Neural progenitor cell (in vitro differentiated cells): ENCODE data around the gene CASP3. TPM values are rescaled to one million over a fixed set of nuclear protein-coding genes. Genes with fewer than 3 reads are reported as not detected.

Source experiments
- DNase-seq: peaks from one replicate; pipeline ENCODE4 v3.0.0-alpha.2; 2016; ENCODE audit warnings: low spot score
- H2AFZ ChIP-seq: fragments of 200-600 bp; sonication (generic); replicated peaks from 2 replicates; pipeline ENCODE4 v1.6.1; 2016; ENCODE audit warnings: antibody characterized with exemption
- H3F3A ChIP-seq: fragments of 200-600 bp; sonication (generic); 2 replicates; pipeline ENCODE4 v1.6.1; 2016; ENCODE audit warnings: antibody characterized with exemption, low read depth
- H3K27ac ChIP-seq: fragments of 200-600 bp; sonication (generic); 2 replicates; pipeline ENCODE4 v1.5.1; 2016; ENCODE audit warnings: mild to moderate bottlenecking
- H3K27me3 ChIP-seq: fragments of 200-600 bp; sonication (generic); 2 replicates; pipeline ENCODE4 v1.6.1; 2016; ENCODE audit warnings: mild to moderate bottlenecking, moderate library complexity
- H3K36me3 ChIP-seq: fragments of 200-600 bp; sonication (generic); 2 replicates; pipeline ENCODE4 v1.5.1; 2016
- H3K4me1 ChIP-seq: fragments of 200-600 bp; sonication (generic); 2 replicates; pipeline ENCODE4 v1.6.1; 2016; ENCODE audit warnings: mixed run types
- H3K4me2 ChIP-seq: fragments of 200-600 bp; sonication (generic); 2 replicates; pipeline ENCODE4 v1.6.1; 2016
- H3K4me3 ChIP-seq: fragments of 200-600 bp; sonication (generic); 2 replicates; pipeline ENCODE4 v1.5.1; 2016
- H3K79me2 ChIP-seq: fragments of 200-600 bp; sonication (generic); 2 replicates; pipeline ENCODE4 v1.6.1; 2016; ENCODE audit warnings: low read depth
- H3K9ac ChIP-seq: fragments of 200-600 bp; sonication (generic); 2 replicates; pipeline ENCODE4 v1.6.1; 2016
- H3K9me3 ChIP-seq: fragments of 200-600 bp; sonication (generic); 2 replicates; pipeline ENCODE4 v1.5.1; 2016; ENCODE audit warnings: low read depth
- H4K20me1 ChIP-seq: fragments of 200-600 bp; sonication (generic); 2 replicates; pipeline ENCODE4 v1.6.1; 2016; ENCODE audit warnings: low read depth
- H3K27ac Mint-ChIP-seq: 3 replicates; pipeline ENCODE4 v1.8.0; 2021; ENCODE audit warnings: mixed read lengths
- H3K27me3 Mint-ChIP-seq: 2 replicates; pipeline ENCODE4 v1.8.0; 2022; ENCODE audit warnings: low read depth, mild to moderate bottlenecking, inconsistent platforms, moderate library complexity, mixed read lengths; ENCODE audit not compliant: insufficient read depth
- H3K36me3 Mint-ChIP-seq: 3 replicates; pipeline ENCODE4 v1.8.0; 2021; ENCODE audit warnings: mixed read lengths
- H3K4me1 Mint-ChIP-seq: 3 replicates; pipeline ENCODE4 v1.8.0; 2021; ENCODE audit warnings: mixed read lengths
- H3K4me3 Mint-ChIP-seq: 3 replicates; pipeline ENCODE4 v1.8.0; 2021; ENCODE audit warnings: mild to moderate bottlenecking, moderate library complexity, mixed read lengths
- H3K9me3 Mint-ChIP-seq: 3 replicates; pipeline ENCODE4 v1.8.0; 2020; ENCODE audit warnings: mixed read lengths
- EZH2 ChIP-seq: fragments of 200-600 bp; sonication (generic); IDR thresholded peaks from 2 replicates; pipeline ENCODE4 v1.6.1; 2017; ENCODE audit warnings: antibody characterized with exemption, mild to moderate bottlenecking, moderate library complexity
- EZH2phosphoT487 ChIP-seq: fragments of 200-600 bp; sonication (generic); IDR thresholded peaks from 2 replicates; pipeline ENCODE4 v1.6.1; 2017; ENCODE audit warnings: antibody characterized with exemption
- total RNA-seq: library from RNA; depleted of rRNA; stranded (reverse); fragments of >200 nt; gene quantifications from 2 replicates; pipeline ENCODE4 v1.2.3, GENCODE V29; 2015; ENCODE audit warnings: low replicate concordance
- TF ChIP-seq, protein P1 (sequence below): fragments of 200-600 bp; sonication (generic); IDR thresholded peaks from 2 replicates; pipeline ENCODE4 v1.5.1; 2017; ENCODE audit warnings: antibody characterized with exemption, mild to moderate bottlenecking

Gene CASP3
- total RNA-seq, 1 donor from 2014 or later = 69.8 TPM

DNA sequence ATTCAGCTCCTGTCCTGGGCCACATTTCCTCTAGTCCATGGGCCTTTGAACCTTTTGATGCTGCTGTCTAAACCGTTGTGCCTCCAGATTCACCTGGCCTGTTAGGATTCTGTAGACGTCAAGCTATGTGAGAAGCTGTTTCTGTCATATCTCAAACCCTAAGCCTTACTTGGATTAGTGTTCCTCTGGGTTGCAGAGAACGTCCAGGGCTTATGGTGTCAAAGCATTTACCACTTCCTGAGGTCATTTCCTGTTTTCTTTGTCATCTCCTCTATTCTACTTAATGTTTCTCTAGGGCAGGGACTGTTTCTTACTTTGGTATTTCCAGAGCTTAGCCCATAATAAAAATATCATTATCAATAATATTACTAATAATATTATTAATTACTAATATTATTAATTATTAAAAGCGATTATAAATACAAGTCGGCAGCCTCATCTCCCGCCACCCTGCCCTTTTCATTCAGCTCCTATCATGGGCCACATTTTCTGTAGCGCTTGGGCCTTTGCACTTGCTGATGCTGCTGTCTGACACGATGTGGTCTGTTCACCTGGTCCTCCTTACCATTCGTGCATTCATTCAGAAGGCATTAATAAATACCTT, 19.4 kb upstream of the CASP3 start:
- H3K9me3 ChIP-seq = no peaks in the 10 kb centered on the region

DNA sequence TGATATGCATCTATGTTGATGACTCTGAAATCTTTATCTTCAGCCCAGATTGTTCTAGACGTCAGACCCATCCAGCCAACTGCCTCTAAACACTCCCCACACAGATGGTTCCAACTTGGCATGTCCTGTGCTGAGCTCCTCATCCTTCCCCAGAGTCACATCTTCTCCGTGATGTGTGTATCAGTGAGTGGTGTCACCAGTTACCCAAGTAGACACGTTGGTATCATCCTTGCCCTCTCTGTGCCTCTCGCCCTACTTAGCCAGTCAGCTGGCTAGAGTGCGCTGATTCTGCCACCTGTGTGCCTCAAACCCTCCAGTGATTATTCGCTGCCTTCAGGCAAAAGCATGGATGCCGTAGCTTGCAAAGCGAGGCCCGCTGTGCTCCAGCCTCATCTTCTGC, 18.8 kb upstream of the CASP3 start:
- no peak for TF ChIP-seq EZH2phosphoT487
- TF ChIP-seq EZH2 = no peak
- TF ChIP-seq, protein P1, sequence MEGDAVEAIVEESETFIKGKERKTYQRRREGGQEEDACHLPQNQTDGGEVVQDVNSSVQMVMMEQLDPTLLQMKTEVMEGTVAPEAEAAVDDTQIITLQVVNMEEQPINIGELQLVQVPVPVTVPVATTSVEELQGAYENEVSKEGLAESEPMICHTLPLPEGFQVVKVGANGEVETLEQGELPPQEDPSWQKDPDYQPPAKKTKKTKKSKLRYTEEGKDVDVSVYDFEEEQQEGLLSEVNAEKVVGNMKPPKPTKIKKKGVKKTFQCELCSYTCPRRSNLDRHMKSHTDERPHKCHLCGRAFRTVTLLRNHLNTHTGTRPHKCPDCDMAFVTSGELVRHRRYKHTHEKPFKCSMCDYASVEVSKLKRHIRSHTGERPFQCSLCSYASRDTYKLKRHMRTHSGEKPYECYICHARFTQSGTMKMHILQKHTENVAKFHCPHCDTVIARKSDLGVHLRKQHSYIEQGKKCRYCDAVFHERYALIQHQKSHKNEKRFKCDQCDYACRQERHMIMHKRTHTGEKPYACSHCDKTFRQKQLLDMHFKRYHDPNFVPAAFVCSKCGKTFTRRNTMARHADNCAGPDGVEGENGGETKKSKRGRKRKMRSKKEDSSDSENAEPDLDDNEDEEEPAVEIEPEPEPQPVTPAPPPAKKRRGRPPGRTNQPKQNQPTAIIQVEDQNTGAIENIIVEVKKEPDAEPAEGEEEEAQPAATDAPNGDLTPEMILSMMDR = no peak
- peaks cover under 1% of the 10 kb centered on the region for H3K27me3 Mint-ChIP-seq
- H3K4me2 ChIP-seq = no peak overlapping the region
- no peak overlapping the region for H3K4me3 ChIP-seq
- H3K36me3 Mint-ChIP-seq = peaks cover 14% of the 10 kb centered on the region
- DNase-seq = no peak
- H3K36me3 ChIP-seq = no peaks in the 10 kb centered on the region
- H3K9me3 Mint-ChIP-seq = no peaks in the 10 kb centered on the region
- no peaks in the 10 kb centered on the region for H3K27me3 ChIP-seq
- no peaks in the 10 kb centered on the region for H3F3A ChIP-seq
- no peaks in the 10 kb centered on the region for H4K20me1 ChIP-seq
- no peak overlapping the region for H2AFZ ChIP-seq
- H3K27ac Mint-ChIP-seq = no peak overlapping the region
- no peaks in the 10 kb centered on the region for H3K4me1 ChIP-seq
- no peak overlapping the region for H3K4me3 Mint-ChIP-seq
- H3K27ac ChIP-seq = no peak overlapping the region
- no peaks in the 10 kb centered on the region for H3K4me1 Mint-ChIP-seq
- no peaks in the 10 kb centered on the region for H3K9me3 ChIP-seq
- H3K79me2 ChIP-seq = no peaks in the 10 kb centered on the region
- H3K9ac ChIP-seq = no peak overlapping the region

More for the DNA sequence above, 19.4 kb upstream of the CASP3 start:
- no peak overlapping the region for H3K4me3 ChIP-seq
- no peak for TF ChIP-seq EZH2phosphoT487
- no peak for TF ChIP-seq EZH2
- TF ChIP-seq, protein P1 = no peak
- H3K79me2 ChIP-seq = no peaks in the 10 kb centered on the region
- no peaks in the 10 kb centered on the region for H3K36me3 ChIP-seq
- H4K20me1 ChIP-seq = no peaks in the 10 kb centered on the region
- no peaks in the 10 kb centered on the region for H3F3A ChIP-seq
- Mint-ChIP-seq H3K4me1 (no peaks in the 10 kb centered on the region), H3K27me3 (peaks cover 2% of the 10 kb centered on the region), H3K4me3 (no peak overlapping the region), H3K27ac (no peak overlapping the region), H3K9me3 (no peaks in the 10 kb centered on the region), H3K36me3 (peaks cover 14% of the 10 kb centered on the region)
- H2AFZ ChIP-seq = no peak overlapping the region
- no peaks in the 10 kb centered on the region for H3K27me3 ChIP-seq
- no peak overlapping the region for H3K9ac ChIP-seq
- no peaks in the 10 kb centered on the region for H3K4me1 ChIP-seq
- no peak overlapping the region for H3K27ac ChIP-seq
- DNase-seq = no peak
- no peak overlapping the region for H3K4me2 ChIP-seq

DNA sequence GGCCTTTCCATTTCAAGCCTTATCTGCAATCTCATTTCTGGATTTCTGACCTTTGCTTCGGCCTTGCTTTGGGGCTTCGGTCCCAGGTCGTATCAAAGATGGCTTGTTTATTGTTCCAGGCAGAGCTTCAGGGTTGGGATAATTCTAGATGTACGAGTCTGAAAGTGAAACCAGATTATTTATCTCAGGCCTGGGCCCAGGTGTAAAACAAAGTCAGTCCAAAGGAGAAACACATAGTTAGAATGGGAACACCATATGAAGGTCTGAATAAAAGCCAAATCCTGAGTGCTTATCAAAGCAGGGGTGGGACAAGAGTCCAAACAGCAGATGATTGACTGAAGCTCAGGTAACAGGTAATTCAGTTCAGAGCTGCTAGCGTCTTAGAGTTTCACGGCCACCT, 17.4 kb upstream of the CASP3 start:
- Mint-ChIP-seq H3K4me1 (no peaks in the 10 kb centered on the region), H3K9me3 (no peaks in the 10 kb centered on the region), H3K27ac (no peak overlapping the region), H3K4me3 (no peak overlapping the region), H3K36me3 (peaks cover 11% of the 10 kb centered on the region), H3K27me3 (no peaks in the 10 kb centered on the region)
- no peak overlapping the region for H3K4me2 ChIP-seq
- no peak for TF ChIP-seq EZH2phosphoT487
- TF ChIP-seq, protein P1 = no peak
- no peak for TF ChIP-seq EZH2
- no peaks in the 10 kb centered on the region for H4K20me1 ChIP-seq
- H2AFZ ChIP-seq = no peak overlapping the region
- H3K4me3 ChIP-seq = no peak overlapping the region
- H3K4me1 ChIP-seq = no peaks in the 10 kb centered on the region
- no peaks in the 10 kb centered on the region for H3K36me3 ChIP-seq
- DNase-seq = no peak
- H3K79me2 ChIP-seq = no peaks in the 10 kb centered on the region
- no peak overlapping the region for H3K27ac ChIP-seq
- no peak overlapping the region for H3K9ac ChIP-seq
- no peaks in the 10 kb centered on the region for H3K27me3 ChIP-seq
- H3K9me3 ChIP-seq = no peaks in the 10 kb centered on the region
- H3F3A ChIP-seq = no peaks in the 10 kb centered on the region
